ENCODE measurements around the gene VTI1A. TPM values are rescaled to one million over a fixed set of nuclear protein-coding genes. Genes with fewer than 3 reads are reported as not detected.
A peak's percentile ranks its signal among the peaks of the same experiment; 100 is the strongest.

VTI1A gene
- polyA plus RNA-seq, 1 donor: 17.2 TPM

DNA sequence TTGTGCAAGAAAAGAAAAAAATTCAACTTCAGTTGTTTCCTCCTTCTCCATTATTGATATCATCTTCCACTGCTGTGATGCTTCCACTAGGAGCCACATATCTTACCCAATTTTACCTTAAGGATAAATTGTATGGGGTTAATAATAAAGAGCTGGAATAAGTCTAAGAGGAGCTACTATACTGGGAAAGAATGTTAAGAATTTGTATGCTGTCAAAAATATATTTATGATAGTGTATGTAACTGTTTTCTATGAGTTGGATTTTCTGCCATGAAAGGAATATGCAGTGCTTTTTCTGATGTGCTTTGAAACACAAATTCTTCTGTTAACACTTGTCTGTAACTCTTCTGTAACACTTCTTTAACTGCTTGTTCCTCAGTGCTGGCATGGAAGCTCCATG is 219.1 kb downstream of the VTI1A start:
- DNase-seq: no peak
- no peaks in the 10 kb centered on the region for H3K4me1 ChIP-seq (ENCODE audit: control insufficient read depth, insufficient read depth, low read length)
- H3K36me3 ChIP-seq (ENCODE audit: control insufficient read depth, insufficient read depth, low read length): peaks cover 3% of the 10 kb centered on the region
- peaks cover 6% of the 10 kb centered on the region for H3K9me3 ChIP-seq (ENCODE audit: control insufficient read depth, low read depth, low read length)
- H3K27me3 ChIP-seq (ENCODE audit: control insufficient read depth, insufficient read depth, low read length): no peaks in the 10 kb centered on the region
- no peak overlapping the region for H3K4me3 ChIP-seq (ENCODE audit: low read length)
- no peak overlapping the region for H3K27ac ChIP-seq (ENCODE audit: low read length)

DNA sequence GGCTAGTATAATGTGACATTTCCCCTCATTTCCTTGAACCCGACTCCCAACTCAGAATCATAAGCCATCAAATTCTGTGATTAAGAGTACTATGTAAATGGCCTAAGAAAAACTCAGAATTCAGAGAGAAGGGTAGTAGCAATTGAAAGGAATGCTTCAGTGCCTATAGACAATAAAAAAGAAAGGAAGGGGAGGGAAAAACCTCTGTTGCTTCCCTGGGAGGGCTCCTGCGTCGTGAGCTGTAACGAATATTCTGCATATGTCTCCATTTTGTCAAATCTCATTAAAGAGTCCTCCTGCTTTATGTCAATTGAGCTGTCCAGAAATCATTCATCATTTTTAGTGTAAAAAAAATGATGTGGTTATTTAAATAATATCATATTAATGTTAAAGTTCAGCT is 223.0 kb downstream of the VTI1A start:
- no peak for DNase-seq
- H3K4me1 ChIP-seq (ENCODE audit: control insufficient read depth, insufficient read depth, low read length): no peaks in the 10 kb centered on the region
- H3K4me3 ChIP-seq (ENCODE audit: low read length): no peak overlapping the region
- 80% methylated on average over 1 of the region's 4 CpGs for WGBS (ENCODE audit: insufficient coverage, low lambda C conversion rate)
- no peaks in the 10 kb centered on the region for H3K27me3 ChIP-seq (ENCODE audit: control insufficient read depth, insufficient read depth, low read length)
- H3K27ac ChIP-seq (ENCODE audit: low read length): no peak overlapping the region
- peaks cover 3% of the 10 kb centered on the region for H3K36me3 ChIP-seq (ENCODE audit: control insufficient read depth, insufficient read depth, low read length)
- H3K9me3 ChIP-seq (ENCODE audit: control insufficient read depth, low read depth, low read length): no peaks in the 10 kb centered on the region

DNA sequence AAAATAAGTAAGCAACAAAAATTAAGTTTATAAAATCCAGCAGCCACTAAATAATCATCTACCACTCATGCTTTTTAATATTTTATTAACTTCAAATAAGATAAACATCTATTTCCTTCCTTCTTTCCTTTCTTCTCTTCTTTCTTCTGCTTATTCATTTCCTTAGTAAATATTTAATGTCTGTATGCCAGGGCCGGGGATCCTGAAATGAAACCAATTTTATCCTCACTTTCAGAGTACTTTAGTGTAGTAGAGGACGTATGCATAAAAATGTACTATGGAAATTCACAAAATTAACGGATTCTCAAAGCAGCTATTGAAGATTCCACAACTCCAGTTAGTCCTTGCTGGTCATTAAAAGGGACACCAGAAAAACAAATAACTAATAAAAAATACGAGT is 224.7 kb downstream of the VTI1A start:
- Histone ChIP-seq H3K4me3 (ENCODE audit: low read length) (no peak overlapping the region), H3K36me3 (ENCODE audit: control insufficient read depth, insufficient read depth, low read length) (peaks cover 3% of the 10 kb centered on the region), H3K9me3 (ENCODE audit: control insufficient read depth, low read depth, low read length) (no peaks in the 10 kb centered on the region), H3K27ac (ENCODE audit: low read length) (no peak overlapping the region), H3K27me3 (ENCODE audit: control insufficient read depth, insufficient read depth, low read length) (no peaks in the 10 kb centered on the region), H3K4me1 (ENCODE audit: control insufficient read depth, insufficient read depth, low read length) (no peaks in the 10 kb centered on the region)
- WGBS (ENCODE audit: insufficient coverage, low lambda C conversion rate): 83% methylated on average over 3 of the region's 4 CpGs
- DNase-seq: no peak

DNA sequence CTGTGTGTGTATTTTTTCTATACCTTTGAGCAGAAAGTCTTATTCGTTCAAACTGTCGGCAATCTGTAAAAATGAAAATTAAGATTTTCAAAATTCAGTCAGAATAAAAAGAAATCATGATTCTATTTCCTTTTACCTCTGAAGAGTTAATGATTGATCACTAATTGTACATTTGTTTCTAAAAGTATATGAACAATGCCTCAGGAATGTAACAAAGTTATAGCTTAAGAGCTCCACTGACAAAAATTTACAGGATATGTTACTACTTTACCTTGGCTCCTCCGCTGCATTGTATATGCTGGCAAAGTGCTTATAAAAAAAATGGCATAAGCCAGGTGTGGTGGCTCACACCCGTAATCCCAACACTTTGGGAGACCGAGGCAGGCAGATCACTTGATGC is 225.7 kb downstream of the VTI1A start:
- Histone ChIP-seq H3K27me3 (ENCODE audit: control insufficient read depth, insufficient read depth, low read length) (no peaks in the 10 kb centered on the region), H3K36me3 (ENCODE audit: control insufficient read depth, insufficient read depth, low read length) (peaks cover 3% of the 10 kb centered on the region), H3K4me3 (ENCODE audit: low read length) (no peak overlapping the region), H3K4me1 (ENCODE audit: control insufficient read depth, insufficient read depth, low read length) (no peaks in the 10 kb centered on the region), H3K9me3 (ENCODE audit: control insufficient read depth, low read depth, low read length) (no peaks in the 10 kb centered on the region), H3K27ac (ENCODE audit: low read length) (no peak overlapping the region)
- DNase-seq: no peak
- WGBS (ENCODE audit: insufficient coverage, low lambda C conversion rate): 100% methylated on average over 1 of the region's 5 CpGs

DNA sequence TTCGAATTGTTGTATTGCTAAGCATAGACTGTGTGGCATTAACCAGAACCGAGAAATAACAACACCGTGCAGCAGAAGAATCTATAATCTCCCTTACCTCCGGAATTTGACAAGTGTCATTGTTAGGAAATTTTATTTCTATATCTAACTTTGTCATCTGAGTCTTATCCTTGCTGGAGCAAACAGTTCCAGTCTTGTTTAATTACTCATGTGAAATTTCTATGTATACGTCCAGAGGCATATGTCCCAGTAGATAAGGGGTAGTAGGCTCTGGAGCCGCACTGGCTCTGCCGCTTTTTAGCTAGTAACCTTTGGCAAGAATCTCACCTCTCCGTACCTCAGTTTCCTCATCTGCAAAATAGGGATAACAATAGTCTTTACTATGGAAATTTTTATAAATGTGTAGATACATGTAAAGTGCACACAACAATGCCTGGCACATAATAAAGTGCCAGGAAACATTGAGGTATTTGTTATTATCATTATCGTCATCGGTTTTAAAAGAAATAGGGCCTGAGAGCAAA is 228.6 kb downstream of the VTI1A start:
- no peaks in the 10 kb centered on the region for H3K36me3 ChIP-seq (ENCODE audit: control insufficient read depth, insufficient read depth, low read length)
- no peak overlapping the region for H3K27ac ChIP-seq (ENCODE audit: low read length)
- H3K9me3 ChIP-seq (ENCODE audit: control insufficient read depth, low read depth, low read length): no peaks in the 10 kb centered on the region
- no peaks in the 10 kb centered on the region for H3K27me3 ChIP-seq (ENCODE audit: control insufficient read depth, insufficient read depth, low read length)
- H3K4me1 ChIP-seq (ENCODE audit: control insufficient read depth, insufficient read depth, low read length): peaks cover 13% of the 10 kb centered on the region
- 100% methylated on average over 2 of the region's 10 CpGs for WGBS (ENCODE audit: insufficient coverage, low lambda C conversion rate)
- H3K4me3 ChIP-seq (ENCODE audit: low read length): no peak overlapping the region
- no peak for DNase-seq

DNA sequence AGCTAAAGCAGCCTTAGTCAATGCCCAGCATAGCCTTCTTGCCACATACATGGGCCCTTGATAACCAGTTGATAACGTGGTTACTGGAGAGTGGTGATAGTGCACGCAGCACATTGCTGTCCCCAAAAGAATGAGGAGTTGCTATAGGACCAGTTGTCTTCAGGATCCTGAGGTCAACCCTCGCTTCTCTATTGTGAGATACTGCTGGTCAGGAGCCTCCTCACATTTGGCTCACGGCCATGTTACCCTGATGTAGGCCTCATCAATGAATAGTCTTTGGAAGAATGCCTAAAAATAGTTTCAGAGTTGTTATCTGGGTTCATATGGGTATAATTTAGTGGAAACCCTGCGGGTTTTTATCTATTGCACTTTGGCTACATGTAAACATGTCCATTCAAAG is 230.7 kb downstream of the VTI1A start:
- DNase-seq: peak; percentile 40 to 49
- WGBS (ENCODE audit: insufficient coverage, low lambda C conversion rate): 17% methylated on average over 1 of the region's 5 CpGs
- Histone ChIP-seq H3K9me3 (ENCODE audit: control insufficient read depth, low read depth, low read length) (no peaks in the 10 kb centered on the region), H3K27me3 (ENCODE audit: control insufficient read depth, insufficient read depth, low read length) (no peaks in the 10 kb centered on the region), H3K27ac (ENCODE audit: low read length) (no peak overlapping the region), H3K36me3 (ENCODE audit: control insufficient read depth, insufficient read depth, low read length) (no peaks in the 10 kb centered on the region), H3K4me1 (ENCODE audit: control insufficient read depth, insufficient read depth, low read length) (peaks cover 13% of the 10 kb centered on the region), H3K4me3 (ENCODE audit: low read length) (no peak overlapping the region)

DNA sequence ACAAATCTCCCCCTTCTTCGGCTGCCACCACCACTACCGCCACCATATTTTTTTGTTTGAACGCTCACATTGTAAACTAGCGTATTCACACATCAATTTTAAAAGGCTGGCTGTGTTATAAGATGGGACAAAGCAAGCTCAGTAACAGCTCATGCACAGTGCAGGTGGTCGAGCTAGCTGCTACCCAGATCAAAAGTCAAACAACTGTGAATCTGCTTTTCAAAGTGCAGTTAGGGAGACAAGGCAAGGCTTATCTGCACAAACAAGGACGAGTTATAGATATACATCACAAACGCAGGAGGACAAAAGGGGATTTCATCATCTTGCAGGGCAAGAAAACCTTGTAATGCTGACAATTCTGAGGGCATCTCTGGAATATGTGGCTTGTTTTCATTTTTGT is 231.6 kb downstream of the VTI1A start:
- DNase-seq: no peak
- WGBS (ENCODE audit: insufficient coverage, low lambda C conversion rate): 60% methylated on average over 1 of the region's 7 CpGs
- Histone ChIP-seq H3K27me3 (ENCODE audit: control insufficient read depth, insufficient read depth, low read length) (no peaks in the 10 kb centered on the region), H3K27ac (ENCODE audit: low read length) (no peak overlapping the region), H3K36me3 (ENCODE audit: control insufficient read depth, insufficient read depth, low read length) (no peaks in the 10 kb centered on the region), H3K4me1 (ENCODE audit: control insufficient read depth, insufficient read depth, low read length) (peaks cover 13% of the 10 kb centered on the region), H3K4me3 (ENCODE audit: low read length) (no peak overlapping the region), H3K9me3 (ENCODE audit: control insufficient read depth, low read depth, low read length) (no peaks in the 10 kb centered on the region)

DNA sequence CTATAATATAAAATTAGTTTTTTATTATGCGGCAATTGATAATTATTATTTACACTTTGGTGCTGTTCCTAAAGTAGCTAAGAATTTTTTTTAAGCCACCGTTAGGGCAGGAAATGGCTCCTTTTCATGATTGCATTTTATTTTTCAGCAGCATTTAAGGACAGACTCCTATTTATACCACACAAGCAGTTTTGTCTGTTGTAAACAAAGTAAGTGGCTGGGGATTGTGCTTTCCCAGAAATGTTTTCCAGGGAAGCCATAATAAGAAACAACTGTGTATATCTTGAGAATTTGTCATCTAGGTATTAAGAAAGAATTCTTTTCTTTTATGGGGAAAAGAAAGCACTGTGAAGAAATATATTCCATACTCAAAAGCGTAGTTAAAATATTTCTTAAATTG is 232.0 kb downstream of the VTI1A start:
- Histone ChIP-seq H3K27ac (ENCODE audit: low read length) (no peak overlapping the region), H3K9me3 (ENCODE audit: control insufficient read depth, low read depth, low read length) (no peaks in the 10 kb centered on the region), H3K36me3 (ENCODE audit: control insufficient read depth, insufficient read depth, low read length) (no peaks in the 10 kb centered on the region), H3K4me1 (ENCODE audit: control insufficient read depth, insufficient read depth, low read length) (peaks cover 13% of the 10 kb centered on the region), H3K4me3 (ENCODE audit: low read length) (no peak overlapping the region), H3K27me3 (ENCODE audit: control insufficient read depth, insufficient read depth, low read length) (no peaks in the 10 kb centered on the region)
- 40% methylated on average over 1 of the region's 3 CpGs for WGBS (ENCODE audit: insufficient coverage, low lambda C conversion rate)
- no peak for DNase-seq

DNA sequence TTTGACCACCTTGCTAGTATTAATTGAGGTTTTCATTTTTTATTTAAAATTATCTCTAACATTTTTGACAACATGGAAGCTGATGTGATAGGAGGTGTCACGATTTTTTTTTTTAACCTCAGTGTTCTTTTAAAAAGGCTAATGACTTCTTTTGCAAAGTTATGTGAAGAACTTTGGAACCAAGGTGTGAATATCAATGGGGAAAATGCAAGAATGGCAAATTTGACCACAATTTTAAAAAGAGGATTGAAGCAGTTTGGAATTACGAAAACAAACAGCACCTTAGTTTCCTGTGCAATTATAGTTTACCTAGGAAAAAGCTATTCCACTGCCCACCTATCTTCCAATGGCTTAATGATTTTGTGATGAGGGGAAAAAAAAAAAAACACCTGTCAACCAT is 232.4 kb downstream of the VTI1A start:
- no peak for DNase-seq
- no peak overlapping the region for H3K27ac ChIP-seq (ENCODE audit: low read length)
- no peak overlapping the region for H3K4me3 ChIP-seq (ENCODE audit: low read length)
- no peaks in the 10 kb centered on the region for H3K36me3 ChIP-seq (ENCODE audit: control insufficient read depth, insufficient read depth, low read length)
- WGBS (ENCODE audit: insufficient coverage, low lambda C conversion rate): 60% methylated on average over 1 of the region's 2 CpGs
- no peaks in the 10 kb centered on the region for H3K27me3 ChIP-seq (ENCODE audit: control insufficient read depth, insufficient read depth, low read length)
- no peaks in the 10 kb centered on the region for H3K9me3 ChIP-seq (ENCODE audit: control insufficient read depth, low read depth, low read length)
- peaks cover 13% of the 10 kb centered on the region for H3K4me1 ChIP-seq (ENCODE audit: control insufficient read depth, insufficient read depth, low read length)

DNA sequence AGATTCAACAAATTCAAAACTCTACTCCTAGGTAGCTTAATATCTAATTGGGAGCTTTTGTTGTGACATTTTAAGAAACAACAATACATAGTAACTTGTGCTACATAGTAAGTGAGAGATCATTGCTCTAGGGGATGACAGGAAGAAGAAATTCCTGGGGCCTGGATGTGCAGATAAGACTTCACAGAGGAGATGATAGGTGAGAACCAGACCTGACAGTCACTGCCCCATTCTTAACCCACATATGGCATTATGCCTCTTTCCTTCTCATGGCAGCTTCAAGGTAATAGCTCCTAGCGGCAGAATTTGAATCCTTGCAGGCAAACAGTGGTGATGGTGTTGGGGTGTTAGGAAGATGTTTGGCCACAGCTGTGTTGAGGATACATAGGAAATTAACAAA is 233.6 kb downstream of the VTI1A start:
- Histone ChIP-seq H3K27me3 (ENCODE audit: control insufficient read depth, insufficient read depth, low read length) (no peaks in the 10 kb centered on the region), H3K27ac (ENCODE audit: low read length) (no peak overlapping the region), H3K36me3 (ENCODE audit: control insufficient read depth, insufficient read depth, low read length) (no peaks in the 10 kb centered on the region), H3K9me3 (ENCODE audit: control insufficient read depth, low read depth, low read length) (no peaks in the 10 kb centered on the region), H3K4me3 (ENCODE audit: low read length) (no peak overlapping the region), H3K4me1 (ENCODE audit: control insufficient read depth, insufficient read depth, low read length) (peaks cover 13% of the 10 kb centered on the region)
- no CpG with 5 or more reads among the region's 1 CpG for WGBS (ENCODE audit: insufficient coverage, low lambda C conversion rate)
- DNase-seq: no peak

DNA sequence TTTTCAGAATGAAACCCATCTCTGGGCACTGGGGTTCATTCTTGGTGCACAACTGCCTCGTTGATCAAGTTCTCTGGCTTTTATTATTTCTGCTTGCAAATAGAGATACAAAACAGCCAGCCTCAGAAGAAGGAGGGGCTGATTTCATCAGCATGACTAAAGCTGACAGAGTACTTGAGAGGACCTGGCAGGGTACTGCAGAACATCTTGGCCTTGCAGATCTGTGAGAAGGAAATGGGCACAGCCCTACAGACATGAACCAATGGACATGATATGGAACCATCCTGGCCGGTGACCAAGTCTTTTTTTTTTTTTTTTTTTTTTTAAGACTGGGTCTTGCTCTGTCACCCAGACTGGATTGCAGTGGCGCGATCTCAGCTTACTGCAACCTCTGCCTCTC is 240.6 kb downstream of the VTI1A start:
- DNase-seq: no peak
- Histone ChIP-seq H3K27ac (ENCODE audit: low read length) (no peak overlapping the region), H3K4me3 (ENCODE audit: low read length) (no peak overlapping the region), H3K27me3 (ENCODE audit: control insufficient read depth, insufficient read depth, low read length) (no peaks in the 10 kb centered on the region), H3K9me3 (ENCODE audit: control insufficient read depth, low read depth, low read length) (no peaks in the 10 kb centered on the region), H3K36me3 (ENCODE audit: control insufficient read depth, insufficient read depth, low read length) (no peaks in the 10 kb centered on the region), H3K4me1 (ENCODE audit: control insufficient read depth, insufficient read depth, low read length) (no peaks in the 10 kb centered on the region)
- no CpG with 5 or more reads among the region's 4 CpGs for WGBS (ENCODE audit: insufficient coverage, low lambda C conversion rate)
